ENCODE results near the gene NAT9.
A peak's percentile ranks its signal among the peaks of the same experiment; 100 is the strongest.

NAT9 gene

DNA sequence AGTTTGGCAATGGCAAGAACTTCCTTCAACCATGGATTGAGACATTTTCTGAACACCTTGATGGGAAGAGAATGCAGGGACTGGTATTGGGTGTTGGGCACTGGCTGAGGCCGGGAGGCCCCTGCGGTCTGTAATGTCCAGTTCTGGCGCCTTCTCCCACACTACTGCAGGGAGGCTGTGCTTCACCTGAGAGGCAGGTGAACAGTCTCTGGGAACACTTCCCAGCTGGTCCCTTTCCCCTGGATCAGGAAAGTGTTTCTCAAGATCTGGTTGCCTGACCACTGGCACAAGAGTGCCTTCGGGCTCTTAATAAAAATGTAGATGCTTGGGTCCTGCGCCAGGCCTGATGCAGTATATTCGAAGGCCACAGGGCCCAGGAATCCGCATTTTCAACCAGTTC is 28.5 kb upstream of the NAT9 start:
- DNase-seq, result no peak

DNA sequence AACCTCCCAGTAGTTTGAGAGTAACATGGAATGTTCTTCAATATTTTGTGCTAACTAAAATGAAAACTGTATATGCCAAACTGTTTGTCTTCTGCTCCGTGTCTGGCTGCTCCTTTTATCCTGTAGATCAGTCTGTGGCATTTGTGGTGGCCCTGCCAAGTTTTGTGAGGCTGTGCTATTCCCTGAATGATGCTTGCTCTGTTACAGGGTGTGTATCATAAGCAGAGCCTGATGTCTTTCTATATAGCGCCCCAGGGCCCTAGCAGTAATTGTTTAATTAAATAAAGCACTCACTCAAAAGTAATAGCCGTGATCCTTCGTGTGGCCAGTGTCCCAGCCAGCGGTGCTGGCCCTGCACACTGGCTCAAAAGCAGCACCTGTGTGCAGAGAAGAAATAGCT is 27.8 kb upstream of the NAT9 start:
- DNase-seq, result no peak

DNA sequence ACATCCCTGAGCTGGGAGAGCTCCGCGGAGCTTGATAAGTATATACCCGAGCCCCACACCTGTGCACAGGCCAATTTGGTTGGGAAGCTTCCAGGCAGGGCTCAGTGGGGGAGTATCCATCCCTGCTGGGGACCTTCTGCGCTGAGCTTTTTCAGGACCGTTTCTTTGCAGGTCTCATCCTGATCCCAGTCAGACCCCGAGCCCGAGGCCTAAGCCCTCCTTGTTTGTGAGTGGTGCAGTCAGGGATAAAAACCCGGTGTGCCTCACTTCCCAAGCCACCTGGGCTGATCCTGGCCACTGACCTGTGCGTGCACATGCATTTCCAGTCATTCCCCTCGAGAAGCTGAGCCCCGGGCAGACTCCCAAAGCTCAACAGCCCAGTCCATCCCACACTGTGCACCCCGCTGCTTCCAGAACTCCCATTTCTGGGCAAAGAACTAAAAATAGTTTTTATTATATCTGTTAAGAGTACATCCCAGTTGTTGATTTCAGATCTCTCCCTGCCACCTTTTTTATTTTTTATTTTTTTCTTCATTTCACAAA is 27.3 kb upstream of the NAT9 start:
- DNase-seq, result no peak

DNA sequence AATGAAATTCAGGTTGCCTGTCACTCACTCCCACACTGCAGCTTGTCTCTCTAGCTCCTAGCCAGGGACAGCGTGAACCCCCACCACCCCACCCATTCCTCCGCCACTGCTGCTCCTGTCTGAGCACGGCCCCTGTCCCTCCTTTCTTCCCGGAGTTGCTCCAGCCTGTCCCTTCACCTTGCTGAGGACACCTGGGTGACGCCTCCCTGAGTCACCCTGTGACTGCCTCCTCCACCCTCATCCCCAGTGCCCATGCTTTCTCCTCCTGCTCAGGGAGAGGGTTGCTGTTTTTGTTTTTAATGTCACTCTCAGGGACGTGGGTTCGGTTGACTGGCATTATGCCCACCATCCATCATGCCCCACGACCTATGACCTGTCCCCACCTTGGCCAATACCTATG is 25.8 kb upstream of the NAT9 start:
- no peak for DNase-seq

DNA sequence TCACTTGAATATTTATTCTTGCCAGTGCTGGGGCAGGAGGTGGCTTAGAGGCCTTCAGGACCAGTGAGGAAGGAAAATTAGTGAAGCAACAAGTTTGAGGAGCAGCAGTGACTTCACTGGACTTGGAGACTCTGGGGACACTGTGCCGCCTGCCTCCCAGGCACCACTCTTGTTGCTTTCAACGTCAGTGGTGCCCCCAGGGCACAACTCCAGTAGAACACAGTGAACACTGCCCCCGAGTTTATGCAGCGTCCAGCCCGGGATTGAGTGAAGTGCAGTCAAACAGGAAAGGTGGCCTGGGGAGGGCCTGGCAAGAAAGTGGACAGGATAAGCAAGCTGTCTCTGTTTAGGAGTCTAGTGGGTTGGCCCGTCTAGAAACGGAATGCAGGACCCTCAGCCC is 24.4 kb upstream of the NAT9 start:
- DNase-seq, result no peak

DNA sequence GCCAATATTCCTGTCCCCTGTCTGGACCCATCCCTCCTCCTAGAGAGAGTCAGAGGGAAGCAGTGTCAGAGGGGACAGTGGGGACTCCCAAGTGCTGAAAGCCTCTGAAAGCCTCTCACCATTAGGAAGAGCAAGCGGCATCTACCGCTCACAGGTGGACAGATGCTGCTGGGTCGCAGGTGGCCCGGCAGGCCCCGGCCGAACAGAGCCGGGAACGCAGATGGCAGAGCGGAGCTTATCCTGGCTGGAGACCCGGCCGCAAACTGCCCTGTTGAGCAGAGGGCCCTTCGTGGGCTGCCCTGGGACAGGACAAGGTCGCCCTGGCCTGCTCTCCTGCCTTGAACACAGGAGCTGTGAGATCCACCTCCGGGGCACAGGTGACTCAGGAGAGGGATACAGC is 23.0 kb upstream of the NAT9 start:
- no peak for DNase-seq

DNA sequence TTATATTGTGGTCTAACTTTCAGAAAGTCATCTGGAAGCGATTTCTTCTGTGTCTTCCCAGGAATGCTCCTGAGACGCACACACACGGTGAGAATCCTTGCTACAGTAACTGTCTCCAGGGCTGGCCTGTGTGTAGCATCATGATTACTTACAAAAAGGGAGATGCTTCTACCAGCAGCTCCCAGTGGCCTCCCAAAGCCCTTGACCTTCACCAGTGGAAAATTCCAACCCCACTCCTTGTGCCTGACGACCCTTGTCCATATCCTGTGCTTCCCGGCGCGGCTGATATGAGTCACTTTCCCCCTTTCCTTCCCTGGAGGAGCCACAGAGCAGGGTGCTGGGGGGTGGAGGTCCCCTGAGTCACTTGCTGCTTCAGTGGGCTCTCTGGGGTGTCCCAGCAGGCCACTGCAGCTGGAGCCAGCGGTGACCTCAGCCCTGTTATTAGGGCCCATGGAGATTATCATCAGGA is 22.1 kb upstream of the NAT9 start:
- DNase-seq, result no peak

DNA sequence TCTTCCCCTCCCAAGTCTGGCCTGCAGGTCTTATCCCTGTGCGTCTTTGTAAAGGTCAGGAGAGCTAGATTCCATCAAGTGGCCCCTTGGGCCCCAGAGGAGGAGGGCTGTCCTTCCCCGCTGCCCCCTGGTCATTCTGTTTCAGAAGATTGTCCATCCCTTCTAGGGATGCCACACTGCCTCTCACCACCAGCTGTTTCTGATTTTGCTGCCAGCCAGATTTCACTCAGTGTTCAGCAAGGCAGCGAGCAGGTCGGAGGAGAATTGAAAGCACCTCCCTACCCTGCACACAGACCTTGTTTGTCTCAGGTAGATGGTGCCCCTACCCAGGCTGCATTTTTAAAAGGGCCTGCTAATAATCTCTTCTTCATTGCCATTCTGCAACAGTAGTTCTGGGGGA is 21.7 kb upstream of the NAT9 start:
- no peak for DNase-seq

DNA sequence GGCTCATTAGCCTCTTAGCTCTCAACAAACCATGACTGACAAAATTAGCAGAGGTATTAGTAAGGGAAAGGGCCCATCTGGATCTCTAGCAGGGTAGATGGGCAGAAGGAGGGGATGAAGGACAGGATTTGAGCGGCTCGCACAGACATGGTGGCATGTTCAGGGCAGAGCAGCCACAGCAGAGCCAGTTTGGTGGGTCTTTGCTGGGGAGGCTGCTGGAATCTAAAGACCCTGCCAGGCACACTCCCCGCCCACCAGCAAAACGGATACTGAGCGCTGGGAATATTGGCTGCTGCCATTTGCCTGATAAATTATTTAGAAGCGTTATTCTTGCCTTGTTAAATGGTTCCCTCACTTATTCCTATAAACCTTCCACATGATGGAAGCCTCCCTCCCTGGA is 20.7 kb upstream of the NAT9 start:
- no peak for DNase-seq

DNA sequence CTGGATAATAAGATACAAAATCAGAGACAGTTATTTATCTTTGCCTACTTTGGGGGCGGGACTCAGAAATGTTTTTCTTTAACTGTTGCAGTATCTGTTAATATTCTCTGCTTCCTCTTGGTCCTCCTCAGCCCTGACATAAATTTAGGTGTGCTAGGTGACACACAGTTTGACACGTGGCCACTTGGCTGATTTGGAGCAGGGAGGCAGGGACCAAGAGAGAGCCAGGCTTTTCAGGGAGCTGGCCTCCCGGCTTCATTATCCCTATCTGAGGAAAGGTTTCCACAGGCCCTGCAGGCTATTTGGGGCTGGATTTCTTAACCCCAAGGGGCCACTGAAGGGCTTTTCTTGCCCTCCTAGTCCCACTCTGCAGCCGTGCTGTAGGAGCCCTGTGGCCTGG is 20.1 kb upstream of the NAT9 start:
- DNase-seq, result no peak

DNA sequence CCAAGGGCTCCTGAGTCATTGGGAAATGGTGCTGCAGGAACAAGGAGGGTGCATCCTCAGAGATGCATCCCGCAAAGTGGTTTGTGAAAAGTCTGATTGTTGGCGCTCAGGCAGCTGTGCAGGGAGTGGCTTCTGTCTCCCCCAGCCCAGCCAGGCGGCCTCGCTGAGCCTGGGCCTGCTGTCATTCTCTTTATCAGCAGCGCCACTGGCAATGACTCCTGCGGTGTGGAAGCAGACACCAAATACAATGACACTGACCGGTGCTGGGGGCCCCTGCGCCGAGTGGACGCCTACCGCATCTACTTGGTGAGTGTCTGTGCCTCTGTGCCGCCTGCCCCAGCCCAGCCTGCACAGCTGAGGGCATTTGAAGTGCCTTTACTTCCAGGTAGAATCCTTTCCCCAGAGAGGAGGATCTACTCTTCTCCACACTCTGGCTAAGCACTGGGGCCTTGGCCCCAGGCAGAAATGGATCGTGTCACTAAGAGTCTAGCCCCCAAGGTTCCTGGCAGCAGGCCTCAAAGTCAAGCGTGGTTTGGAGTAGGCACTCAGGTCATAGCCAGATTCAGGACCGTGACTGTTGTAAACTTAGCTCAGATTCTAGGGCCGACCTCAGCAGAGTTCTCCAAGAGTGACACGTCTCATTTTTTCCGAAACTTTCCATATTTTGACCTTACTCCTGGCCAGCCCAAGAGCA is 19.3 kb upstream of the NAT9 start:
- DNase-seq, result no peak

DNA sequence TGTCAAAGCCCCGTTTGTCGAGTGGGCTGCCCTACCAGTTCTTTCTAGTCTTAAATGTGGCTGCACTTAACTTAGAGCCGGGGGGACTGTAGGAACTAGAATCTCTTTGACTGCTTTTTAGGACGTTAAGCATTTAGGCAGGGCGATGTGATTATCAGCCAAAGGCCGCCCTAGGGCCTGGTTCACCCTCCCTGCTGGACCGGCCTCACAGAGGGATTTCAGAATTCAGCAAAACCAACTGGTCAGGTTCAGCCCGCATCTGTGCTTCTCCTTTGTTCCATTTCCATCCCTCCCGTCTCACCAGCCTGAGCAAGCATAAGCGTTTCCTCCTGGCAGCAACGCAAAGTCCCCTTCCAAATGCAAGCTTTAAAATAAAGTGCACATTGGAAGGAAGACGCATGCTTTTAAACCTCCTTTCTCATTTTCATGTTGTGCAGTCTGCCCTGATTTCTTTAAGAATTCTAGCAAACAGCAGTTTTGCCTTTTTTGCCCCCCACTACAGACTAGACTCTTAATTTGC is 16.5 kb upstream of the NAT9 start:
- DNase-seq, result no peak

DNA sequence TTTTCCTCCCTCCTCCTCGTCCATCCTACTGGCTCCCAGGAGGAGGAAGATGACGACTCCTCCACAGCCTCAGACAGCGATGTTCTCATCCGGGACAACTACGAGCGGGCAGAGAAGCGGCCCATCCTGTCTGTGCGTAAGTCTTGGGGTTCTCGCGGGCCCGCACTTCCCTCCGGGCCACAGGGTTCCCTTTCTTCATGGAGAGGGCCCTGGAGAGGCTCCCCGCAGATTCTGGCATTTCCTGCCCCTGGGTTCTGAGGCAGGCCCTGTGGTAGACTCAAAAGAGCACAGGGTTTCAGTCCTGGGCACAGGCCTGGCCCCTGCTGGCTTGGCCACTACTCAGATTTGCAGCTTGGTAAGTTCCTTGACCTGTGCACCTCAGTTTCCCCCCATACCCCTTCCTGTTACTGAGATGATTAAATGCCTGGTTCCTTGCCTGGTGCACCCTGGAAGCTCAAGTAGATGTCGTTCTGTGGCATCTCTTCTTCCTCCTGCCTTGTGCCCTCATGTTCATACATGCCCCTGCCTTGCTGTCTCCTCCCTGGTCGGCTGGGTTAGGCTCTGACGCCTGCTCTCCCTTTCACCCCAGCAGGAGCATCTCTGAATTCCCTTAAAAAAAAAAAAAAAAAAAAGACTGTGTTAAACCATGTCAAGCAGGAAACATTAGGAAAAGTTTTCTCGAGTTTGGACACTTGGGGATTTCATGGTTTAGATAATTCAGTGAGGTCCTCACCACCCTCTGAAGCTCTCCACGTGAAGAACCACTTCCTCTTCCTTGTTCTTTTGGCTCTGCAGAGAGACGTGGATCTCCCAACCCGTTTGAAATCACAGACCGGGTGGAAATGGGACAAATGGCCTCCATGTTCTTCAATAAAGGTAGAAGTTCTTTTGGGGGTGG is 14.3 kb upstream of the NAT9 start:
- no peak for DNase-seq

DNA sequence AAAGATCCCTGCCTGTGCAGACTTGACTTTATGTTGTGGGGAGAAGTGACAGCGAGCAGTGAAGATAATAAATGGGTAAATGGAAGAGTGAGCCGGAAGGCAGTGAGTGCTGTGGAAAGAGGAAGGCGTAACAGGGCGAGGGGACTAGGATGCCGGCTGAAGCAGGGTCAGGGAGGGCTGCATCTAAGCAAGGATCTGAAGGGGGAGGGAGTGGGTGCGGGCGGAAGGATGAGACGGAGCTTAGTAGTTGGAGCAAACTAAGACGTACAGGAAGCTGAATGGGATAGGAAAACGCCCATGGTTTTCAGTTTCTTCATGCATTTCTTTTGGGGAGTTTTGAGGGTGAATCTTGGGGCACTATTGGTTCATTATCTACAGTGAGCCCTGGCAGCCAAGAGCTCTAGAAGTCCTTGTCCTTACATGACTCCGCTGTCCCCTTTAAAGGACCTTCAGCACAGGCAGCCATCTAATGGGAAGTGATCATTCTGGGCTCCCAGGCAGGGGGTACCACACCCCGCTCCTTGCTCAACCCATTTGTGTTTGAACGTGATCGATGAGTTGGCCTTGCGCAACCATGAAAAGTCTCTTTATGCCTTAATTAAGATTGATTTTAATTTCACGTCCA is 10.4 kb upstream of the NAT9 start:
- no peak for DNase-seq

DNA sequence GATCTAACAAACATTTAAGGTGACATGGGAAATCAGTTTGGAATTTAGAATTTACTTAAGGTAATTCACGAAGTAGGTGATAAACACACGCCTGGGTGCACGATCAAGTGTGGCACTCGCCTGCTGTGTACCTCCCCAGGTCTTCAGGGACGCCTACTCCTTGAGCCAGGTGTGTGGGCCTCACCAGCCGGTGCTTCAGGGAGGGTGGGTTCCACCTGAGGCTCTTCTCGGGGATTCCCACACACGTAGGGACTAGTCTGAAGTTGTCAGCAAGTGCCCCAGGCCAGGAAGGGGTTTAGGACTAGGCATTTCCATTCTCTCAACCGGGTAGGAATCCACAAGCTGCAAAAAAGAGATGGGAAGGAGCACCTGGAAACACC is 9.8 kb upstream of the NAT9 start:
- DNase-seq, result no peak

DNA sequence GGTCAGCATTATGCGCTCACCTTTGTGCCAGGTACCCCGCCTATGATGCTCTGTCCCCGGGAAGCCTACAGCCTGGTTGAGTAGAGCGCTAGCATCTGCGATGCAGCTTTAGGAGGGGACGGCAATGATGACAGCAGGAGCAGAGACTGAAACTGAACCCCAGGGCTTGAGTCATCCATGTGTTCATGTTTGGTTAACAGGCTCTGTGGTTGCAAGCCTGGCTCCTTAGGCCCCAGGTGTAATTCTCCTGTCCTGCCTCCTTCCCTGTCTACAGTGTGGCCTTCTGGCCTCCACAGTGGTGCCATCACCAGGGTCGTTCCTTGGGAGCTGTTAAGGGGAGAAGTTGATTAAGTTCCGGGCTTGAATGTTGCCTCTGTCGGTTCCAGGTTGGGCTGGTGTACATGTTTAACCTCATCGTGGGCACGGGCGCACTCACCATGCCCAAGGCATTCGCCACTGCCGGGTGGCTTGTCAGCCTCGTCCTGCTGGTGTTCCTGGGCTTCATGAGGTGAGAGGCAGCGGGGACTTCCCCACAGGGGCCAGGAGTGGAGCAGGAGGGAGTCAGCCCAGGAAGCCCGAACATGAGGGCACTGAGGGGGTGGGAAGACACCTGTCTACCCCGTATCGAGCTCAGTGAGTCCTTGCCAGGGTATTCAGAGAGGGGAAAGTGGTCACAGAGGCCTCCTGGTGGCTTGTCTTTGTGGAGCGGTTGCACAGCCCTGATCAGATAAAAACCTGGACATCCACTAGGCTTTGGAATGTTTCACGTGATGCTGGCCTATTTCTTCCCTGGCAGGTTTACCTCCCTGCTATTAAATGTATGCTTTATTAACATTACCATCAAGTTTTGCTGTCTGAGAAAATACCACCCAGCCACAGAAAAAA is 9.2 kb upstream of the NAT9 start:
- DNase-seq, result peak; percentile 49 to 63

DNA sequence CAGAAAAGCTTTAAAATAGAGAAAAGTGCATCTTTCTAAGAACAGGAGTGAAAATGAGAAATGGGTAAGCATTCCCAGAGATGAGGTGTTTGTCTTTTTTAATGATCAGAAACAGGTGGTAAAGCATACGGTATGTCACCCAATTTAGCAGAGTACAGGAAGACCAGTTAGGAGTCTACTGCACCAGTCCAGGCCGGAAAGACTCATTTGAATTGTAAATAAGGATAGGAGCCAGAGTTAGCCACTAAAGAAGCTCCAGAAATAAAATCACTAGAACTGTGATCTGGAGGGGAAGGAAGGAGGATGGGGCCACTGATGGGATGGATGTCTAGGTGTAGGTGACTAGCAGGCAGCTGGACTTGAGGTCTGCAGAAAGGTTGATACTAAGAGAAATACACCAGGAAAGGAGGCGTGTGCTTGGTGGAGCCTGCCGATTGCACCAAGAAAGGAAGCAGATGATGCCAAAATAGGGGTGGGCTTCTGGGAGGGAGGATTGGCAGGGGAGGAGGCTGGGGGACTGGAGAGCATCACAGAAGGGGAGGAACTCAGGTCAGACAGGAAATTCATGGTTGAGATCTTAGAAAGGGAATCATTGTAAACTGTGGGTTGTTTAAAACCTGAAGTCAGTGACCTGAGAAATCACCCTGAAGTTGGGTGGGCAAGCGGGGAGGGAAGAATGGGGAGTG is 8.1 kb upstream of the NAT9 start:
- no peak for DNase-seq

DNA sequence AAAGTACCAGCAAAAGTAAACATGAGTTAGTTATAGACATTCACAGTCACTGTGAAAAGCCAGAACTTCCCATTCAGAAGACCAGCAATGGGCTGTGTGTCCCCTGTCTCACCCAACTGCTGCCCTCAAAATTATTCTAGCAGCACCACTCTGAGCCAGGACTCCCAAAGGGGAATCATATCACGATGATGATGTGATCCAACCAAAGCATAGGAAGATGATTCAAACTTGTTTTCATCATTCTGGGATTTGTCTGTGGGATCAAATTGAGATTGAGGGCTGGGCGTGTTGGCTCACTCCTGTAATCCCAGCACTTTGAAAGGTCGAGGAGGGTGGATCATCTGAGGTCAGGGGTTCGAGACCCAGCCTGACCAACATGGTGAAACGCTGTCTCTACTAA is 6.4 kb upstream of the NAT9 start:
- no peak for DNase-seq

DNA sequence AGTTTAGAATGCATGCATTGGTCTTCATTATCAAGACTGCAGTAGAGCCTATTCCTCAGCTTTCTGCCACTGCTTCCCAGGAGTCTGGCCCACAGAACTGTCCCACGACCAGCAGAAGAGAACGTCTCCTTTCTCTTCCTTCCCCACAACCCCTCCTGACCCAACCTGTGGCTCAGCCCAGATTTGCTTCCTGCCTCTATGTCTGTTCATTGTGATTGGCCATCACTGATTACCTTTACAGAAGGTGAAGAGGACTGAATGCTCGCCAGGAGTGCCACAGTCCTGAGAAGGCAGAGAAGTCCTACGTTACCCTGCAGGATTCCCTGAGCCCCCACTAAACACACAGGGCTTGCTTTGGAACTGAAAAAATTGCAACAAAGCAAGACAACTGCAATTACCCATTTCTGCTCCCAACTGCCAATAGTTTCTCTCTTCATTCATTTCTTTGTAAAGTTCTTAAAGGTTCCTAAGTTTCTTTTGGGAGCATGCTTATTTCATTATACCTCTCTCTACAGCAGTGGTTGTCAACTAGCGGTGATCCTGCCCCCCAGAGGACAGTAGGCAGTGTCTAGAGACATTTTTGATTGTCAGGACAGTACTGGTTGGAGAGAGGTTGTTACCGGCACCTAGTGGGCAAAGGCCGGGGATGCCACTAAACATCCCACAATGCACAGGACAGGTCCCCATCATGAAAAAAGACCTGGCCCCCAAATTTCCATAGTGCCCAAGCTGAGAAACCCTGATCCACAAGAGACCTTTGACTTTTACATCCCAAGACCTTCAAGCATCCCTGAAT is 4.5 kb upstream of the NAT9 start:
- DNase-seq, result no peak

DNA sequence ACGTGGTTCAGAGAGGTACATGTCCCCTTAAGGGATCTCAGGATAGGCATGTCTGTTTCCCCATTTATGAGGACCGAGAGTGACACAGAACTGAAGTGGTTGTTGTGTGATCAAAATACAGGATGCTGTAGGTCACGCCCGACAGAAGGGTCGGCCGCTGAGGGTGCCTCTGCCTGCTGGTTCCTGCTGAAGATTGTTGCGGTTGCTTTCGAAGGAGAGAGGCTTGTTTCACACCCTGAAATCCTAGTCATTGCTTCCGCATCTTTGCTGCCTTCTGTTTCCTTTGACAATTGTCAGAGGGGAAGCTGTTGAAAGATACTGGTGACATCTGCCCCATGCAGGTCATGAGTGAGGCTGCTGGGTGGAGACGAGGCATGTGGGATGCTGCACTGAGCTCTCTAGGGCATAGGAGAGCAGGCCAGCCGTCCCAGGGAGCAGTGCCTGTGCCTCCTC is 3.8 kb upstream of the NAT9 start:
- DNase-seq, result peak; percentile 64 to 76

DNA sequence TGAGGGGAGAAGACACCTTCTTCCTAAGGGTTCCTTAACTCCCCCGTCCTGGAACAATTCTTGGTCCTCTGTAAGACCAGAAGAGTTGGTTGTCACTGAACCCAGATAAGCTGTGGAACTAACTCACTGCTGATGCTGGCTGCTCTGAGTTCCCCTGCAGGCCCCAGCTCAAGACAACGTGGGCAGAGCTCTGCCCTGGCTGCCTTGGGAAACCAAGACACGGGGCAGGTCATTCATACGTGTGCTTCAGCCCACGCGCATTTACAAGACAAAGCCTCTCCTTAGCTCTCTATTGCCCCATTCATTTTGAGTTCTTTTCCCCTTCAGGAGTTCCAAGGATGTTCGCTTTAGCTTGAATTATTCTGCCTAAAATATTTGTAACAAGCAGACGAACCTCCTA is 3.4 kb upstream of the NAT9 start:
- DNase-seq, result peak in 1 of 2 experiments; percentile 44

Measured in activated T-cell treated with anti-CD3 and anti-CD28 coated beads, Interleukin-2, amount 50 U/mL, for 48 hours (primary cell).